ENCODE results near the gene KAT8. TPM values are rescaled to one million over a fixed set of nuclear protein-coding genes. Genes with fewer than 3 reads are reported as not detected.
A peak's percentile ranks its signal among the peaks of the same experiment; 100 is the strongest.

The KAT8 gene
- total RNA-seq, 1 experiment from 2014 or later: 35.1 TPM

- Histone ChIP-seq H3K36me3 (ENCODE audit: low read depth, low read length) (no peaks in the 10 kb centered on the region; the same call in 1 of the 2 replicates), H3K27ac (ENCODE audit: low read length) (no peak overlapping the region), H3F3A (ENCODE audit: low read length, unreplicated experiment) (no peaks in the 10 kb centered on the region), H3K9me3 (ENCODE audit: low read length) (no peaks in the 10 kb centered on the region), H2AFZ (ENCODE audit: low read length) (no peak overlapping the region), H4K20me1 (ENCODE audit: low read length) (no peaks in the 10 kb centered on the region), H3K4me1 (ENCODE audit: insufficient read depth, low read length) (peaks cover 37% of the 10 kb centered on the region), H3K9me2 (replicated peaks; ENCODE audit: low read length) (no peaks in the 10 kb centered on the region), H3K4me2 (ENCODE audit: low read length) (peak overlapping the region; percentile 72), H3K4me3 (ENCODE audit: low read length) (peak overlapping the region; percentile 62), H3K9ac (ENCODE audit: low read length) (peak overlapping the region; percentile 23; the same call in 1 of the 2 replicates), H3K79me2 (ENCODE audit: low read length) (no peaks in the 10 kb centered on the region), H3K27me3 (ENCODE audit: low read length) (no peaks in the 10 kb centered on the region)
- DNase-seq (peak; percentile 14), ATAC-seq (no peak)
- CTCF ChIA-PET: no interaction called here
- intact Hi-C loops (cut with micrococcal nuclease): no loop called here
- TF ChIP-seq EZH2phosphoT487 (IDR thresholded peaks at IDR 0.05; ENCODE audit: borderline replicate concordance, low read length) (no peak), CTCF (conservative IDR thresholded peaks at IDR 0.05; ENCODE audit: low read depth, low read length) (no peak), EZH2 (IDR thresholded peaks at IDR 0.05; ENCODE audit: low read length, unreplicated experiment) (no peak)
- TSS peak; percentile 58 for BruUV-seq (replicated peaks)
- POLR2A ChIA-PET (ENCODE audit: unreplicated experiment): interaction anchor here (1.2 kb wide), 1 partner anchor 17 kb away, joined by 3 read pairs; no protein-coding TSS in a partner anchor
Measured at GRCh38 chr16:31134625-31135534, 17.4 kb downstream of the KAT8 start.

- ATAC-seq: peak; percentile 42
Measured at GRCh38 chr16:31135535-31136286, 18.2 kb downstream of the KAT8 start, which contains the start of gene PRSS8. Gene PRSS8 (minus strand): TSS chr16:31135727. CDS start chr16:31135498, 229 bp downstream.

More at GRCh38 chr16:31135535-31136286, 18.2 kb downstream of the KAT8 start, which contains the start of gene PRSS8:
- Histone ChIP-seq H3K27ac (ENCODE audit: low read length) (no peak within 1 kb of the TSS), H3K9me3 (ENCODE audit: low read length) (no peaks in the 10 kb centered on the region), H3K4me1 (ENCODE audit: insufficient read depth, low read length) (peaks cover 31% of the 10 kb centered on the region), H3K9me2 (replicated peaks; ENCODE audit: low read length) (no peaks in the 10 kb centered on the region), H3K4me3 (ENCODE audit: low read length) (peak within 1 kb of the TSS; percentile 62), H3K9ac (ENCODE audit: low read length) (peak within 1 kb of the TSS; percentile 23; the same call in 1 of the 2 replicates), H3F3A (ENCODE audit: low read length, unreplicated experiment) (no peaks in the 10 kb centered on the region), H3K27me3 (ENCODE audit: low read length) (no peaks in the 10 kb centered on the region), H3K79me2 (ENCODE audit: low read length) (no peaks in the 10 kb centered on the region), H4K20me1 (ENCODE audit: low read length) (no peaks in the 10 kb centered on the region), H2AFZ (ENCODE audit: low read length) (no peak within 1 kb of the TSS), H3K36me3 (ENCODE audit: low read depth, low read length) (no peaks in the 10 kb centered on the region; the same call in 1 of the 2 replicates), H3K4me2 (ENCODE audit: low read length) (peak within 1 kb of the TSS; percentile 72)
- POLR2A ChIA-PET (ENCODE audit: unreplicated experiment): interaction anchor here (1.2 kb wide), 1 partner anchor 18 kb away, joined by 3 read pairs; no protein-coding TSS in a partner anchor
- CTCF ChIA-PET: no interaction called here
- TF ChIP-seq CTCF (conservative IDR thresholded peaks at IDR 0.05; ENCODE audit: low read depth, low read length) (no peak), EZH2 (IDR thresholded peaks at IDR 0.05; ENCODE audit: low read length, unreplicated experiment) (no peak), EZH2phosphoT487 (IDR thresholded peaks at IDR 0.05; ENCODE audit: borderline replicate concordance, low read length) (no peak)
- no TSS peak for BruUV-seq (replicated peaks)
- intact Hi-C loops (cut with micrococcal nuclease): no loop called here
- DNase-seq: peak; percentile 54

Data from PC-3 (cell line).